ENCODE measurements around the gene GSTCD.

DNA sequence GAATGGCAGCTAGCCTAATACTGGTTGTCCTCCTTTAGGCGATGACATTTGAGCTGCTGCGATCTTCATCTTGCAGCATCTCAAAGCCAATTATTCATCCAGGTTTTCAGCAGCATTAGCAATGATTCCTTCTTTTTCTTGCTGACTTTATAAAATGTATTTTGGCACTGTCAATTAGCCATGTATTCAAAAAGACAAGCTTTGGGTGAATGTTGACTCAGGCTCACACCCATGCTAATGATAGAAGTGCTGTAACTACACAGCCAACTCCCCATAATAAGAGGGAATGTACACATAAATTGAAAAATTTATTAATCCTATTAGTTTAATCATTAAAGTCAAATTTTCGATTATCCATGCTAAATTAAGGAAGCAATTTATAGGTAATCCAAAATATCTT is 162.4 kb downstream of the GSTCD start:
- TF ChIP-seq, protein P1, sequence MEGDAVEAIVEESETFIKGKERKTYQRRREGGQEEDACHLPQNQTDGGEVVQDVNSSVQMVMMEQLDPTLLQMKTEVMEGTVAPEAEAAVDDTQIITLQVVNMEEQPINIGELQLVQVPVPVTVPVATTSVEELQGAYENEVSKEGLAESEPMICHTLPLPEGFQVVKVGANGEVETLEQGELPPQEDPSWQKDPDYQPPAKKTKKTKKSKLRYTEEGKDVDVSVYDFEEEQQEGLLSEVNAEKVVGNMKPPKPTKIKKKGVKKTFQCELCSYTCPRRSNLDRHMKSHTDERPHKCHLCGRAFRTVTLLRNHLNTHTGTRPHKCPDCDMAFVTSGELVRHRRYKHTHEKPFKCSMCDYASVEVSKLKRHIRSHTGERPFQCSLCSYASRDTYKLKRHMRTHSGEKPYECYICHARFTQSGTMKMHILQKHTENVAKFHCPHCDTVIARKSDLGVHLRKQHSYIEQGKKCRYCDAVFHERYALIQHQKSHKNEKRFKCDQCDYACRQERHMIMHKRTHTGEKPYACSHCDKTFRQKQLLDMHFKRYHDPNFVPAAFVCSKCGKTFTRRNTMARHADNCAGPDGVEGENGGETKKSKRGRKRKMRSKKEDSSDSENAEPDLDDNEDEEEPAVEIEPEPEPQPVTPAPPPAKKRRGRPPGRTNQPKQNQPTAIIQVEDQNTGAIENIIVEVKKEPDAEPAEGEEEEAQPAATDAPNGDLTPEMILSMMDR (IDR thresholded peaks at IDR 0.05), result no peak
- TF ChIP-seq POLR2AphosphoS5 (IDR thresholded peaks at IDR 0.05; ENCODE audit: low read depth, low read length) (no peak), SIN3A (IDR thresholded peaks at IDR 0.05; ENCODE audit: borderline replicate concordance, insufficient read depth, low read depth, low read length) (no peak)
- TF ChIP-seq, protein P2, sequence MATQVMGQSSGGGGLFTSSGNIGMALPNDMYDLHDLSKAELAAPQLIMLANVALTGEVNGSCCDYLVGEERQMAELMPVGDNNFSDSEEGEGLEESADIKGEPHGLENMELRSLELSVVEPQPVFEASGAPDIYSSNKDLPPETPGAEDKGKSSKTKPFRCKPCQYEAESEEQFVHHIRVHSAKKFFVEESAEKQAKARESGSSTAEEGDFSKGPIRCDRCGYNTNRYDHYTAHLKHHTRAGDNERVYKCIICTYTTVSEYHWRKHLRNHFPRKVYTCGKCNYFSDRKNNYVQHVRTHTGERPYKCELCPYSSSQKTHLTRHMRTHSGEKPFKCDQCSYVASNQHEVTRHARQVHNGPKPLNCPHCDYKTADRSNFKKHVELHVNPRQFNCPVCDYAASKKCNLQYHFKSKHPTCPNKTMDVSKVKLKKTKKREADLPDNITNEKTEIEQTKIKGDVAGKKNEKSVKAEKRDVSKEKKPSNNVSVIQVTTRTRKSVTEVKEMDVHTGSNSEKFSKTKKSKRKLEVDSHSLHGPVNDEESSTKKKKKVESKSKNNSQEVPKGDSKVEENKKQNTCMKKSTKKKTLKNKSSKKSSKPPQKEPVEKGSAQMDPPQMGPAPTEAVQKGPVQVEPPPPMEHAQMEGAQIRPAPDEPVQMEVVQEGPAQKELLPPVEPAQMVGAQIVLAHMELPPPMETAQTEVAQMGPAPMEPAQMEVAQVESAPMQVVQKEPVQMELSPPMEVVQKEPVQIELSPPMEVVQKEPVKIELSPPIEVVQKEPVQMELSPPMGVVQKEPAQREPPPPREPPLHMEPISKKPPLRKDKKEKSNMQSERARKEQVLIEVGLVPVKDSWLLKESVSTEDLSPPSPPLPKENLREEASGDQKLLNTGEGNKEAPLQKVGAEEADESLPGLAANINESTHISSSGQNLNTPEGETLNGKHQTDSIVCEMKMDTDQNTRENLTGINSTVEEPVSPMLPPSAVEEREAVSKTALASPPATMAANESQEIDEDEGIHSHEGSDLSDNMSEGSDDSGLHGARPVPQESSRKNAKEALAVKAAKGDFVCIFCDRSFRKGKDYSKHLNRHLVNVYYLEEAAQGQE (IDR thresholded peaks at IDR 0.05; ENCODE audit: insufficient read depth in 1 of 2, low read depth in 2 of 2, low read length in 1 of 2), result no peak

Data from Panc1 (cell line).